HG03460 (cell line): ENCODE results near the gene USP31.
"Not testable (repeated sequence)": the region's sequence is repeated elsewhere in the genome, so short reads cannot be mapped to it uniquely, and the experiment has no call there.

ENCODE experiments used
- ATAC-seq: cut with Tn5 transposase; IDR thresholded peaks from one replicate; pipeline ENCODE4 v1.9.1; 2021; ENCODE audit not compliant: unreplicated experiment

USP31 gene

GRCh38 chr16:23156946-23157460 lies 7.8 kb upstream of the USP31 start:
- no peak for ATAC-seq

- no peak for ATAC-seq
Measured at GRCh38 chr16:23156110-23156509, 6.9 kb upstream of the USP31 start.

- no peak for ATAC-seq
Measured at GRCh38 chr16:23155445-23156049, 6.3 kb upstream of the USP31 start.

DNA sequence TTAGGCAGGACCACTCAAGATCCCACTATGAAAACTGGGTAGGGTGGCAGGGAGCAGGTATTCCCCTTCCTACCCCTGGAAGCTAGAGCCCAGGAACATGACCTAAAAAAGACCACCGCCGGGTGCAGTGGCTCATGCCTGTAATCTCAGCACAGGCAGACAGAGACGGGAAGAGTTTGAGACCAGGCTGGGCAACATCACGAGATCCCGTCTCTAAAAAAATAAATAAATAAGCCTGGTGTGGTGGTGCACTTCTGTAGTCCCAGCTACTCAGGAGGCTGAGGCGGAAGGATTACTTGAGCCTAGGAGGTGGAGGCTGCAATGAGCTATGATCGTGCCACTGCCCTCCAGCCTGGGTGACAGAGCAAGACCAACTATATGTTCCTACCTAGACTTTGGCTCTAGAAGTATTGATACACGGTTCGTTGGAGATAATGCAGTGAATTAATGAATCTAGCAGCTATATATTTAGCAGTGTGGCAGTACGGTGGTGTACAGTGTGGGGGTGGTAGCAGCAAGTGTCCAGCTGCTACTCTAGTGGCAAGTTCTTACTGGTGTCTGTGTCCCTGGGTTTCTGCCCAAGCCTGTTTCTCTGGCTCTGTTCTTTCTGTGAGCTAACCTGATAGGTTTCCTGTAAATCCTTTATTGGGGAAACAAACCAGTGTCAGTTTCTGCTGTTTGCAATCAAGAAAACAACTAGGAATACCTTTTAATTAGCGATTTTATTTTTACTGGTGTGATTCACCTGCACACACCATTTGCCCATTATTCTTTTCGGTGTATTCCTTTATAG lies 3.3 kb upstream of the USP31 start:
- no peak for ATAC-seq

DNA sequence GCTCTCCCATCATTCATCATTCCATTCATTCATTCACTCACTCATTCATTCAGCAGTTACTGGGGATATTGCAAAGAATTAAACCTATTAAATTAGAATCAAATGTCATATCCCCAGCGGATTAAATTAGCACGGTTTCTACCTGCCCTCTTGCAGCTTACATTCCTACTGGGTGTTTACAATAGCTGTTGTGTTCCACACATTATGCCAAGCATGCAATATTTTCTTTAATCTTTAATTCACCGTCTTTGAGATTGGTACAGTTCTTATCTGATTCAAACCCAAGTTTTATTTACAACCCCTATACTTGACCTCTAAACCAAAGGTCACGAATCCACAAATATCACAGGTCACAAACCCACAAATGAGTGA lies 727 bp upstream of the USP31 start:
- no peak for ATAC-seq

DNA sequence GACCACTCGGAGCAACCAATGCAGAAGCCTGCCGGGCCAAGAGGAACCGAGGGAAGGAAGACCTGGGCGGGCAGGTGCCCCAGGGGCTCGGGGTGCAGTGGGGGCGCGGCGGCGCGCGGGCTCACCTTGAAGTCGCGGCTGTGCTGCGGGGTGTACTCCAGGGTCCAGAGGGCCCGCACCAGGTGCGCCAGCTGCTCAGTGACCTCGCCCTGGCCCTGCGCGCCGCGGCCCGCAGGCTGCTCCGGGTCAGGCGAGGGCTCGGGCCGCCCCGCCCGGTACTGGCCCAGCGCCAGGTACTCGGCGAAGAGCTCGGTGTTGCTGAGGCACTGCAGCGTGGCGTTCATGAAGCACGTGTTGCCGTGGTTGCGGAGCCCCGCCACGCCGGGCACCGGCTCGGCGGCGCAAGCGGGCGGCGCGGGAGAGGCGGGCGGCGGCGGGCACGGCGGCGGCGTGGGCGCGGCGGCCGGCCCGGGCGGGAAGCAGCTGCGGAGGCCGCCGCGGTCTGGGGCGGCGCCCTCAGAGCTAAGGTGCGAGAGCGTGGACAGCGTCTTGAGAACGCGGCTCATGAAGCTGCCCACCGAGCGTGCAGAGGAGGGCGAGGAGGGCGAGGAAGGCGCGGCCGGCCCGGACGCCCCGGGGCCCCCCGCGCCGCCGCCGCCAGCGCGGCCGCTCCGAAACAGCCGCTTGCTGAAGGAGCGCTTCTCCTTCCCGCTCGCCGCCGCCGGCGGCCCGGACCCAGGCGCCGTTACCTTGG lies 562 bp downstream of the USP31 start:
- peak; percentile 28 for ATAC-seq

DNA sequence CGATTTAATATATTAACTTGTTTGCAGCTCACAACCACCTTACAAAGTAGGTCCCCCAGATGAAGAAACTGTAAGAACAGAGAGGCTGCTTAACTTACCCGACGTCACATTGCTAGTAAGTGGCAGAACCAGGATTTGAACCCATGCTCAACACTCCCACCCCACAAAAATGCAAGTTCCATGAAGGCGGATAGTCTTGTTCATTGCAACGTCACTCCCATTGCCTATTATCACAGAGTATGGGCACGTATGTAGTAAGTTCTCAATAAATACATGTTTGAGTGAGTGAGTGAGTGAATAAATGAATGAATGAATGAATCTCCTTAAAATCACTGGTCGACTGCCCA lies 1.1 kb downstream of the USP31 start:
- ATAC-seq = no peak

GRCh38 chr16:23147666-23148065 lies 1.6 kb downstream of the USP31 start:
- no peak for ATAC-seq

DNA sequence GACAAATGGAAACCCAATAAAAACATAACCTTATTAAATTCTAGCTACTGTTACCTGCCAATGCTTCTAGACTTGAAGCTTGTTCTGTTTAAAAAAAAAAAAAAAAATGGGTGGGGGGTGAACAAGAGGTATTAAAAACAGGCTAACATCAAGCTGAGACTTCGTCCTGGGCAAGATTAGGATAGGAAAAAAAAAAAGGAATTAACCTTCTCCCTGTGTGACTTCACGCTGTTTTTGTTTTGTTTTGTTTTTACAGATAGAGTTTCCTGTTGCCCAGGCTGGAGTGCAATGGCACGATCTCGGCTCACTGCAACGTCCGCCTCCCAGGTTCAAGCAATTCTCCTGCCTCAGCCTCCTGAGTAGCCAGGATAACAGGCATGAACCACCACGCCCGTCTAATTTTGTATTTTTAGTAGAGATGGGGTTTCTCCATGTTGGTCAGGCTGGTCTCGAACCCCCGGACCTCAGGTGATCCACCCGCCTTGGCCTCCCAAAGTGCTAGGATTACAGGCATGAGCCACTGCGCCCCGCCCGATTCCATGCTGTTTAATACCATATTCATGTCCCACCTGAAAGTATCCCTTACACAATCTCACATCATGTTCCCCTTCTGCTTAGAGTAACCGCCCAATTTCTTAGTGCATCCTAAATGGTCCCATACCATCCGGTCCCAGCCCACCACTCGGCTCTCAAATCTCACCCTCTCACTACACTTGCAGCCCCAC lies 2.2 kb downstream of the USP31 start:
- ATAC-seq = no peak

DNA sequence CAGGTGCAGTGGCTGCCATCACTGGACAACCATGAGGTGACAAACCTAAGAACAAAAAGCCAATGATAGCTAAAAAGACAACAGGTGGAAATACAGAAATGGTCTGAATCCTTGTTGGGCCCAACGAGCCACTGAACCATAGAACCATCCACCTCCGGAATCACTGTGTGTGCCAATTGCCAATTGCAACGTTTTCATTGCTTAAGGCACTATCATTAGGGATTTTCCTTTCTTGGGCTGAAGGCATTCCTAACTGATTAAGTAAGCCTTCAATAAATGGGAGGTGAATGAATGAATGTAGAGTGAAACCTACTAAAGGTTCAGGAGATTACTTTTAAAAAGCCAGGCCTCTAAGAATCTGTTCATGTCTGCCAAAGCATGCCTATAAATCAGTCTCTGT lies 3.6 kb downstream of the USP31 start:
- ATAC-seq = no peak

DNA sequence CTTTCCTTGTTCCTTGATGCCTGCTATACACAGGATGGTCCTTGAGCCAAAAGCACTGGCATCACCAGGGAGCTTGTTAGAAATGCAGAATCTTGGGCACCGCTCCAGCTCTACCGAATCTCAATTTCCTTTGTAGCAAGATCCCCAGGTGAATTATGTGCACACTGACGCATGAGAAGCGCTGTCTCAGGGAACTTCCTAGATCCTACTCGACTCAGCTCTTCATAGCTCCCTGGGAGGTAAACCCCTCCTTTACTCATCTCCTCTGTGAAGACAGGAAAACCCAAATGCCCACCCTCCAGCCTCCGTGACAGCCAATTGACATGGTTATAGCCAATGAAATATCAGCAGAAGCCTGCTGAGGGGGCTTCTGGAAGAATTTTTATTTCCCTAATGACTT lies 4.1 kb downstream of the USP31 start:
- no peak for ATAC-seq

DNA sequence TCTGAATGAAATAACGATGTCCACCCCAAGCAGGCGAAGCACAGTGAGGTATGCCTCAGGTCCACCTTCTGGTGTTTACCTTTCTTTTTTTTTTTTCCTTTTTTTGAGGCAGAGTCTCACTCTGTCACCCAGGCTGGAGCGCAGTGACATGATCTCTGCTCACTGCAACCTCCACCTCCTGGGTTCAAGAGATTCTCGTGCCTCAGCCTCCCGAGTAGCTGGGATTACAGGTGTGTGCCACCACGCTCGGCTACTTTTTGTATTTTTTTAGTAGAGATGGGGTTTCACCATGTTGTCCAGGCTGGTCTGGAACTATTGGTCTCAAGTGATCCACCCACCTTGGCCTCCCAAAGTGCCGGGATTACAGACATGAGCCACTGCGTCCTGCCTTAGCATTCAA lies 4.9 kb downstream of the USP31 start:
- ATAC-seq = not testable (repeated sequence)

GRCh38 chr16:23143391-23143790 lies 5.9 kb downstream of the USP31 start:
- no peak for ATAC-seq

- no peak for ATAC-seq
Measured at GRCh38 chr16:23141959-23142740, 7.1 kb downstream of the USP31 start.

- no peak for ATAC-seq
Measured at GRCh38 chr16:23141500-23141899, 7.8 kb downstream of the USP31 start.

- ATAC-seq = no peak
Measured at GRCh38 chr16:23141033-23141432, 8.2 kb downstream of the USP31 start.

DNA sequence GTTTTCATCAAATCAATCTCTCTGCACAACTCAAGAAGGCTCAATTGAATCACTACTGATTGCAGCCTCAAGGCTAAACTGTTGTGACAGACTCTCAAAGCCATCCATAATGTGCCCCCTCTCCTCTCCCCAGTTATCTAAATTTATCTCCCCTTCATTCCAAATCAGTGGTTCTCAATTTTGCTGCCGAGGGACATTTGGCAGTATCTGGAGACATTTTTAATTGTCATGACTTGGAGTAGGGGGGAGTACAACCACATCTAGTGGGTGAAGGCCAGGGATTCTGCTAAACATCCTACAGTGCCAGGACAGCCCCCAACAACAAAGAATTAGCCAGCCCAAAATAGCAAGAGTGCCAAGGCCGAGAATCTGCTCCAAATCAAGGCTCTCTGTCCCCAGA lies 9.1 kb downstream of the USP31 start:
- ATAC-seq = no peak

DNA sequence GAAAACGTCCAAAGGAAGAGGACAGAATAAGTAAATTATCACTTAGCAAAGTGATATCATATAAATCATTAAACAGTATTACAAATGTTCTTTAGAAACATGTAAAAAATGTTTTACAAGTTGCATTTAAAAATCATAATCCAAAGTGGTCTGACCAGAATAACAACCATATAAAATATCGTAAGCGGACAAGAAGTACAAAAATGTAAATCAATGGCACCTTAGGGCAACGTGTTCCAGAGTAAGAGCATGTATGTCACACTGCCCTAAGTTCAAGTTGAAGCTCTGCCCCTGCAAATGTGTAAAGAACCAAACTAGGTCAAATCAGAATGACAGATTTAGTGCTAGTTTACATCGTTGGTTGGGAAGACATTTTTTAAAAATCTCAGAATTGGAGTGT lies 11.4 kb downstream of the USP31 start:
- ATAC-seq = no peak

GRCh38 chr16:23137256-23137655 lies 12.0 kb downstream of the USP31 start:
- ATAC-seq = no peak

GRCh38 chr16:23134274-23134673 lies 15.0 kb downstream of the USP31 start:
- ATAC-seq = no peak
